ENCODE data around the gene CEACAM21. TPM values are rescaled to one million over a fixed set of nuclear protein-coding genes. Genes with fewer than 3 reads are reported as not detected.

The CEACAM21 gene
- total RNA-seq, 2 experiments from 2014 or later, result 54.6 to 57.1 TPM

DNA sequence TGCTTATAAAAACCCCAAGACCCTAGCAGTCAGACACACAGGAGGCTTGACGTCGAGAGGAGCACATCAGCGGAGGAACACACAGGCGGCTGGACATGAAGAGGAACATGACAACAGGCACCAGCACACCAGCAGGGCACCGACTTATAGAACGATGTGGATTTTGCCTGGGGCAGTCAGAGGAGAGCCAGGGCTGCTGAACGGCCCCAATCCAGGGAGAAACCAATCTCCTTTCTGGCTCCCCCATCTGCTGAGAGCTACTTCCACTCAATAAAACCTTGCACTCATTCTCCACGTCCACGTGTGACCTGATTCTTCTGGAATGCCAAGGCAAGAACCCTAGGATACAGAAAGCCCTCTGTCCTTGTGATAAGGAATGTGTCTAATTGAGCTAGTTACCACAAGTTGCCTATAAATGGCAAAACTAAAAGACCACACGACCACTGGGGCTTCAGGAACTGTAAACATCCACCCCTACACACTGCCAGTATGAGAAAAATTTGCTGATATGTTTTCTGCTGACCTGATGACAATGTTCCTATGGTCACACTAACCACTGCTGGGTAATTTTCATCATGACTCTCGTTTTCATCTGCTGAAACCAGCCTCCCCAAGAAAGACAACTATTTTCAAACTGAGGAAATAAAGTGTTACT is 35.8 kb upstream of the CEACAM21 start:
- CTCF ChIA-PET, result interaction anchor here (0.8 to 16.4 kb wide), 11 partner anchors 8 to 100 kb away, joined by 3 to 497 read pairs (median 6); partner anchors contain the start of genes DMAC2 and ERICH4
- no peaks in the 10 kb centered on the region for H3K9me3 Mint-ChIP-seq (ENCODE audit: low read depth)
- H3K36me3 Mint-ChIP-seq, result no peaks in the 10 kb centered on the region
- ATAC-seq (no peak), DNase-seq (peak; percentile 40)
- H3K27ac Mint-ChIP-seq, result no peak overlapping the region
- H3K4me1 Mint-ChIP-seq, result peaks cover 42% of the 10 kb centered on the region
- H3K27me3 Mint-ChIP-seq, result no peaks in the 10 kb centered on the region
- no peak overlapping the region for H3K4me3 Mint-ChIP-seq

DNA sequence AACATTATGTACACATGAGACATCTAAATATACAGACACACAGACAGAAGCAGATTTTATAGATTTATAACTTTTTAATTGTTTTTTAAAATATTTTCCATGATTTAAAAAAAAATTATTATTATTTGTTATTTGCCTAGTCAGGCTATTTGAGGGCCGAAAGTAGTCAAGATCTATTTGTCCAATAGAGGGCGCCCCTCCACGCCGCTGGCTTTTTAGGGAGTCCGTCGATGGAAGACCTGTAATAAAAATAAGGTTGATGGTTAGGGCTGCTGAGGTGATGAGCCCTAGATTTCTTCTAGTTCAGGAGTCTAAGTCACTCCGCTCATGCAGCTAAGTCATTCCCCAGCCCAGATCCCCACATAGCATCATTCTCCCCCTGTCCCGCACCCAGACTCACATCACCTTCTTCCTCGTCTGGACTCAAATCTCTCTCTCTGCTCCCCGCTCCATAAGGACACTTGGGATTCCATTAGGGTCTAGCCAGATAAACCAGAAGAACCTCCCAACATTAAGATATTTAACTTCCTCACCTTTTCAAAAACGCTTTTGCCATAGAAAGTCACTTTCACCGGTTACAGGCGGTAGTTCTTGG is 33.9 kb upstream of the CEACAM21 start:
- Mint-ChIP-seq H3K27me3 (no peaks in the 10 kb centered on the region), H3K9me3 (ENCODE audit: low read depth) (peaks cover 3% of the 10 kb centered on the region), H3K36me3 (no peaks in the 10 kb centered on the region), H3K27ac (peak overlapping the region; percentile 63), H3K4me1 (peaks cover 56% of the 10 kb centered on the region), H3K4me3 (no peak overlapping the region)
- ATAC-seq (no peak), DNase-seq (peak; percentile 89)
- CTCF ChIA-PET, result interaction anchor here (0.8 to 16.4 kb wide), 13 partner anchors 9 to 103 kb away, joined by 3 to 497 read pairs (median 5); no protein-coding TSS in a partner anchor

DNA sequence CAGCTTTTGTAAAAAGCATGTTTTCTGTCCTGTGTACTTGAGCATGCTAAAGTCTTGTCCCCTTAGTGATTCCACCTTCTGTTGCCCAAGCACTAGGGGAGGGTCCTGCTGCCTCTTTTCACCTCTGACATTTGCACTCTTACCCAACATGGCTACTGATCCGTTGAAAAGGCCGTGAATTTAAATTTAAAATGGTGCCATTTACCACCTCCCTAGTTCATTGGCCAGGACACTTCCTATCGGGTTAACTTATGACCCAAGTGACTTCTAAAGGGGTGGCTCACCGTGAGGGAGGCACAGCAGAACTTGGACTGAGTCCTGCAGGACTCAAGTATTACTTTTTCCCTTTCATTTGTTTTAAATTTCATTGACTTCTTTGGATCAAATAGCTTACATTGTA is 33.3 kb upstream of the CEACAM21 start:
- DNase-seq (peak; percentile 33), ATAC-seq (no peak)
- Mint-ChIP-seq H3K36me3 (no peaks in the 10 kb centered on the region), H3K4me1 (peaks cover 61% of the 10 kb centered on the region), H3K9me3 (ENCODE audit: low read depth) (peaks cover 3% of the 10 kb centered on the region), H3K4me3 (no peak overlapping the region), H3K27me3 (no peaks in the 10 kb centered on the region), H3K27ac (peak overlapping the region; percentile 28)
- CTCF ChIA-PET, result interaction anchor here (1.1 to 16.4 kb wide), 10 partner anchors 10 to 104 kb away, joined by 3 to 497 read pairs (median 6); no protein-coding TSS in a partner anchor

DNA sequence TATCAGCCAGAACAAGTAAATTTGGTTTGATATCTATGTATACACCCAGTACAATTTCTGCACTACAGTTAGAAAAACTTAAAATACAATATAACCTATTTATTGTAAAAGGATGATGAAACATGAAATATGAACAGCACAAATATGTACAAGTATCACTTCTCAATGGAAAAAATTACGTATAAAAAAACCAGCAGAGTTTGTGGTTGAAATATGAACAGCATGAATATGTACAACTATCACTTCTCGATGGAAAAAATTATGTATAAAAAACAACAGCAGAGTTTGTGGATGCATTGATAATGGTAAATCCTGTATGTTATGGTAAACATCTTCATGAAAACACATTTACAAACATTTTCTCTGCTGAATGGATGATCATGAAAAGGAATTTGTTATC is 32.4 kb upstream of the CEACAM21 start:
- DNase-seq, result no peak
- Mint-ChIP-seq H3K27me3 (no peaks in the 10 kb centered on the region), H3K4me1 (peaks cover 65% of the 10 kb centered on the region), H3K27ac (peak overlapping the region; percentile 96), H3K4me3 (no peak overlapping the region), H3K9me3 (ENCODE audit: low read depth) (peaks cover 3% of the 10 kb centered on the region), H3K36me3 (no peaks in the 10 kb centered on the region)
- no peak for ATAC-seq
- CTCF ChIA-PET, result interaction anchor here (1.4 to 16.4 kb wide), 4 partner anchors 19 to 94 kb away, joined by 6 to 497 read pairs (median 15); no protein-coding TSS in a partner anchor

DNA sequence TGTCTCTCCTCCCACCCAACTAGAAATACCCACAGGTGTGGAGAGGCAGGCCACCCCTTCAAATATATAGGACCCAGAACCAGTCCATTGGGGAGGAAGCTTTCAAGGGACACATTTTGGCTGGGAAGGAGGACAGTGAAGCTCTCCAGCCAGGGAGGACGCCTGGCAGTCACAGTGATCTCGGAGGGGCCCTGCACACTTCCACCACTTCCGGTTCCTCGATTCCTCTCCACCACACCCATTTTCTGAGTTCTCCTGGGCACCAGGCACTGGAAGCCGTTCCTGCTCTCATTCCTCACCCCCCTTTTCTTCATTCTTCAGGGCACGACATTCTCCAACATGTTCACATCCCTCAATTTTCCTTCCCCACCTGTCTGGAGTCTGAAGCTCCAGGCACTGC is 30.4 kb upstream of the CEACAM21 start:
- peak; percentile 38 for ATAC-seq

DNA sequence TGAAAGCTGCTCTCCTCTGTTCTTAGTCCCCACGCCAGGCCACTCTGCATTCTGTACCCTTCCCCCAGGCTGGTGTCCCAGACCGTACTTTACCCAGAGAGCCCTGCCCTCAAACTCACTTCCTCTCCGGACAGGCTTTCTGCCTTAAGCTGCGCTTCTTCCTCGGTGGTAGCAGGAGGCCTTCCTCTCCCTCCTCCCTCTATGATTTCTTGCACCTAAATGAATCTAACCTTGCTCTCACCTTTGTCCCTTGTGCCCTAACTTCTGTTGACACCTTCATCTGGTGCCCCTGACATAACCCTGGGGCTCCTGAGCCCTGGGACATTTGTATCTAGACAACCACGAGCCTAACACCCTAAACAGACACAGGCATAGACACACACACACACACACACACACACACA is 29.6 kb upstream of the CEACAM21 start:
- Mint-ChIP-seq H3K27me3 (no peaks in the 10 kb centered on the region), H3K4me3 (peak overlapping the region; percentile 77), H3K36me3 (peaks cover 18% of the 10 kb centered on the region), H3K9me3 (ENCODE audit: low read depth) (peaks cover 3% of the 10 kb centered on the region), H3K27ac (peak overlapping the region; percentile 96), H3K4me1 (peaks cover 64% of the 10 kb centered on the region)
- CTCF ChIA-PET, result interaction anchor here (0.9 to 16.4 kb wide), 6 partner anchors 12 to 97 kb away, joined by 3 to 497 read pairs (median 8); no protein-coding TSS in a partner anchor
- DNase-seq, result peak; percentile 76
- peak; percentile 32 for ATAC-seq

More for the DNA sequence above, 30.4 kb upstream of the CEACAM21 start:
- CTCF ChIA-PET, result interaction anchor here (0.8 to 16.4 kb wide), 6 partner anchors 11 to 96 kb away, joined by 3 to 497 read pairs (median 4); no protein-coding TSS in a partner anchor
- Mint-ChIP-seq H3K36me3 (peaks cover 11% of the 10 kb centered on the region), H3K4me1 (peaks cover 64% of the 10 kb centered on the region), H3K9me3 (ENCODE audit: low read depth) (peaks cover 3% of the 10 kb centered on the region), H3K27me3 (no peaks in the 10 kb centered on the region), H3K4me3 (peak overlapping the region; percentile 77), H3K27ac (peak overlapping the region; percentile 96)
- DNase-seq, result peak; percentile 71

DNA sequence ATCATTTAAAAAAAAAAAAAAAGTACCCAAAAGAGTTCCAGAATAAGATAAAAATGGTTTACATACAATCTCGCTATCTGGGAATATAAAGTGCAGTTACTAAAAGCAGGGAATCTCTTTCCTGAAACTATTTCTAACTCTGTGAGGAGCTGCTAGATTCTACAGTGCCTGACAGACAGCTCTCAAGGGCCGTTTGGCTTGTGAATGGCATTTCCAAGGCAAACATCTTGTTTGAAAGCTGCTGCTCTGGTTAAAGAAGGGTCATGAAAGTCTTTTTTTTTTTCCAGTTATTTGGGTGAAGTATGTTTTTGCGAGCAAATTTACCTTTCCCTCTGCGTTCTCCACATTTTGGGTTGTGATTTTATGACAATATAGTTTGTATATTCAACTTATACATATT is 29.0 kb upstream of the CEACAM21 start:
- Mint-ChIP-seq H3K4me1 (peaks cover 64% of the 10 kb centered on the region), H3K27me3 (no peaks in the 10 kb centered on the region), H3K27ac (peak overlapping the region; percentile 96), H3K36me3 (peaks cover 24% of the 10 kb centered on the region), H3K4me3 (peak overlapping the region; percentile 77), H3K9me3 (ENCODE audit: low read depth) (peaks cover 3% of the 10 kb centered on the region)
- CTCF ChIA-PET, result interaction anchor here (2.4 to 16.4 kb wide), 3 partner anchors 16 to 98 kb away, joined by 12 to 497 read pairs (median 18); no protein-coding TSS in a partner anchor
- peak; percentile 37 for DNase-seq
- ATAC-seq, result no peak

DNA sequence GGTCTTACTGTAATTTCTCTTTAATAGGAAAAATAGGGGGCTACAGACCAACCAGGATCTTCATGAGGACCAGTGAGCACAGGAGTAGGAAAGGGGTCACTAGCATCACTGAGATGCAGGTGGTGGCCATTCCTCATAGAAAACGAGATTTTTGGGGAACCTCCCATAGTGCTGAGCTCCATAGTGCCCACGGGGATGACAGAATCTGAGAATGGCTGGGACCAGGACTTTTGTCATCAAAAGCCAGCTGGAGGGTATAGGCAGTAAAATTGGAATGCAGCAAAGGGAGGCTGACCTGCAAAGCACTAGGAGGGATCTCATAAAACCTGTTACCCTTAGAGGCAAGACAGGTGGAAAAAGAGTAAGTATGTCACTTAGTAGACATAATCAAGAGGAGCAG is 28.4 kb upstream of the CEACAM21 start:
- ATAC-seq (no peak), DNase-seq (peak; percentile 34)
- Mint-ChIP-seq H3K27me3 (no peaks in the 10 kb centered on the region), H3K36me3 (peaks cover 29% of the 10 kb centered on the region), H3K9me3 (ENCODE audit: low read depth) (peaks cover 3% of the 10 kb centered on the region), H3K27ac (peak overlapping the region; percentile 86), H3K4me3 (no peak overlapping the region), H3K4me1 (peaks cover 61% of the 10 kb centered on the region)
- CTCF ChIA-PET, result interaction anchor here (1.3 to 16.4 kb wide), 5 partner anchors 15 to 98 kb away, joined by 3 to 497 read pairs (median 12); no protein-coding TSS in a partner anchor

DNA sequence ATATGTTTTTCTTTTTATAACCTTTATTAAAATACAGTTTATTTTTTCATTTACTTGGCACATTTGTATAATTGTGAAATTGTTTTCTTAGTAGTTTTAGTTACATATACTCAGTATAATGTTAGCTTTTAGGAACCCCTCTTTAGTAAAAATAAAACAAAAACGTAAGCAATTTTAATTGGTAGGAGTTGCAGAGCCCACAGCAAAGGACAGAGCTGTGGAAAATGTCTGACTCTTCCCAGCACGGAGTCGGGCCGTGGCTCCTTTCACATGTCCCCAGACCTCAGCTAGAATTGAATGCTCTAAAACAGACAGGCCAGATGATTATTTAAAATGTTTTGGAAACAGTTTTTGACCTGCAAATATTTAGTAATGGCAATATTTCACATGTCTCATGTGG is 27.9 kb upstream of the CEACAM21 start:
- Mint-ChIP-seq H3K27me3 (no peaks in the 10 kb centered on the region), H3K27ac (peak overlapping the region; percentile 86), H3K36me3 (peaks cover 34% of the 10 kb centered on the region), H3K4me3 (no peak overlapping the region), H3K4me1 (peaks cover 64% of the 10 kb centered on the region), H3K9me3 (ENCODE audit: low read depth) (peaks cover 3% of the 10 kb centered on the region)
- no peak for DNase-seq
- ATAC-seq, result no peak
- CTCF ChIA-PET, result interaction anchor here (1.1 to 16.4 kb wide), 7 partner anchors 8 to 99 kb away, joined by 3 to 497 read pairs (median 5); no protein-coding TSS in a partner anchor

DNA sequence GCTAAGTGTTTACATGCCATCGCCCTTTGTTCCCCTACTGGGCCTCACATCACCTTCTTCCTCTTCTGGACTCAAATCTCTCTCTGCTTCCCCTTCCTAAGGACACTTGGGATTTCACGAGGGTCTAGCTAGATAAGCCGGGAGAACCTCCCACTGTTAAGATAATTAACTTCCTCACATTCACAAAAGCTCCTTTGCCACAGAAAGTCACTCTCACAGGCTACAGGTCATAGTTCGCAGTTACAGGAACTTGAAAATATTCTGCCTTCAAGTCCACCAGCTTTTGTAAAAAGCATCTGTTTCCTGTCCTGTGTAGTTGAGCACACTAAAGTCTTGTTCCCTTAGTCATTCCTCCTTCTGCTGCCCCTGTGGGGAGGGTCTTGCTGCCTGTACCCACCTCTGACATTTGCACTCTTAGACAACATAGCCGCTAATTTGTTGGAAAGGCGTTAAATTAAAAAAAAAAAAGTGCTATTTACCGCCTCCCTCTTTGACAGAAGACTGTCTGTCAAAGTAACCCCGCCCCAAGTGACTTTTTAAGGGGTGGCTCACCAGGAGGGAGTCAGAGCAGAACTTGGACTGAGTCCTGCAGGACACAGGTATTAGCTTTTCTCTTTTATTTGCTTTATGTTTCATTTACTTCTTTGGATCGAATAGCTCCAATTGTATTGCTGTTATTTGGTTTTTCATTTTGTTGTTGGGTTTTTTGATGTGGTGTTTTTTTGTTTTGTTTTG is 26.8 kb upstream of the CEACAM21 start:
- Mint-ChIP-seq H3K4me3 (peak overlapping the region; percentile 98), H3K27me3 (no peaks in the 10 kb centered on the region), H3K36me3 (peaks cover 45% of the 10 kb centered on the region), H3K9me3 (ENCODE audit: low read depth) (peaks cover 3% of the 10 kb centered on the region), H3K4me1 (peaks cover 65% of the 10 kb centered on the region), H3K27ac (peak overlapping the region; percentile 99)
- ATAC-seq (peak; percentile 74), DNase-seq (peak; percentile 93)
- CTCF ChIA-PET, result interaction anchor here (1.0 to 16.4 kb wide), 7 partner anchors 8 to 93 kb away, joined by 3 to 497 read pairs (median 3); no protein-coding TSS in a partner anchor

DNA sequence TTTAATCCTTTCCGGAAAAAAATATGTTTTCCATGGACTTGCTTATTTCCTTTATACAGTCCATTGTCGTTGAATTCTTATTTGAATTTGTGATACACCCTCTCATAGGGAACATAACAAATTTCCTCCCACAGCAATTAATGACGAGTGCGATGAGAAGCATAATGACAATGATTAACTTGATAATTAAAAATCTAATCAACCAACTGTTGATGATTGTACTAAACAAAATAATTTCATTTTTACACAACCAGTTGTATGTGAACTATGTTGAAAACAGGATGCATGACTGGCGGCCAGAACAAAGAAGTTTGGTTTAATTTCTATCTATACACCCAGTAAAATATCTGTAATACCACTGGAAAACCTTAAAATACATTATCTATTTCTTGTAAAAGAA is 26.1 kb upstream of the CEACAM21 start:
- H3K27me3 Mint-ChIP-seq, result no peaks in the 10 kb centered on the region
- DNase-seq (no peak), ATAC-seq (no peak)
- peaks cover 52% of the 10 kb centered on the region for H3K36me3 Mint-ChIP-seq
- peaks cover 64% of the 10 kb centered on the region for H3K4me1 Mint-ChIP-seq
- peaks cover 3% of the 10 kb centered on the region for H3K9me3 Mint-ChIP-seq (ENCODE audit: low read depth)
- H3K4me3 Mint-ChIP-seq, result peak overlapping the region; percentile 98
- peak overlapping the region; percentile 99 for H3K27ac Mint-ChIP-seq
- CTCF ChIA-PET, result interaction anchor here (1.0 to 16.4 kb wide), 3 partner anchors 9 to 94 kb away, joined by 3 to 497 read pairs (median 4); no protein-coding TSS in a partner anchor

DNA sequence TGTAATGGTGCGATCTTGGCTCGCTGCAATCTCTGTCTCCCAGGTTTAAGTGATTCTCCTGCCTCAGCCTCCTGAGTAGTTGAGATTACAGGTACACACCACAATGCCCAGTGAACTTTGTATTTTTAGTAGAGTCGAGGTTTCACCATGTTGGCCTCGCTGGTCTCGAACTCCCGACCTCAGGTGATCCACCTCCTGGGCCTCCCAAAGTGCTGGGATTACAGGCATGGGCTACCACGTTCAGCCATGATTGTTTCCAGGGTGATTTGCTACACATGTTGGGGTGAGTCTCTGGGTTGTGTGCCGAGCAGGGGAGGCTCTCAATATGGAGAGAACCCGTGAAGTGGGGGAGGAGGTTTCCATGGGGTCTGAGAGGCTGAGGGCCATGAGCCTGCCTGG is 24.8 kb upstream of the CEACAM21 start:
- DNase-seq (peak; percentile 54), ATAC-seq (no peak)
- CTCF ChIA-PET, result interaction anchor here (3.9 to 23.1 kb wide), 3 partner anchors 8 to 19 kb away, joined by 29 to 497 read pairs (median 35); no protein-coding TSS in a partner anchor
- Mint-ChIP-seq H3K4me3 (peak overlapping the region; percentile 98), H3K27ac (peak overlapping the region; percentile 99), H3K9me3 (ENCODE audit: low read depth) (peaks cover 3% of the 10 kb centered on the region), H3K36me3 (peaks cover 63% of the 10 kb centered on the region), H3K4me1 (peaks cover 64% of the 10 kb centered on the region), H3K27me3 (no peaks in the 10 kb centered on the region)
